ENCODE results near the gene TMEM121B. TPM values are rescaled to one million over a fixed set of nuclear protein-coding genes. Genes with fewer than 3 reads are reported as not detected.

TMEM121B gene
- under 0.01 TPM in 1 of 2 replicates, not detected in the other for total RNA-seq

DNA sequence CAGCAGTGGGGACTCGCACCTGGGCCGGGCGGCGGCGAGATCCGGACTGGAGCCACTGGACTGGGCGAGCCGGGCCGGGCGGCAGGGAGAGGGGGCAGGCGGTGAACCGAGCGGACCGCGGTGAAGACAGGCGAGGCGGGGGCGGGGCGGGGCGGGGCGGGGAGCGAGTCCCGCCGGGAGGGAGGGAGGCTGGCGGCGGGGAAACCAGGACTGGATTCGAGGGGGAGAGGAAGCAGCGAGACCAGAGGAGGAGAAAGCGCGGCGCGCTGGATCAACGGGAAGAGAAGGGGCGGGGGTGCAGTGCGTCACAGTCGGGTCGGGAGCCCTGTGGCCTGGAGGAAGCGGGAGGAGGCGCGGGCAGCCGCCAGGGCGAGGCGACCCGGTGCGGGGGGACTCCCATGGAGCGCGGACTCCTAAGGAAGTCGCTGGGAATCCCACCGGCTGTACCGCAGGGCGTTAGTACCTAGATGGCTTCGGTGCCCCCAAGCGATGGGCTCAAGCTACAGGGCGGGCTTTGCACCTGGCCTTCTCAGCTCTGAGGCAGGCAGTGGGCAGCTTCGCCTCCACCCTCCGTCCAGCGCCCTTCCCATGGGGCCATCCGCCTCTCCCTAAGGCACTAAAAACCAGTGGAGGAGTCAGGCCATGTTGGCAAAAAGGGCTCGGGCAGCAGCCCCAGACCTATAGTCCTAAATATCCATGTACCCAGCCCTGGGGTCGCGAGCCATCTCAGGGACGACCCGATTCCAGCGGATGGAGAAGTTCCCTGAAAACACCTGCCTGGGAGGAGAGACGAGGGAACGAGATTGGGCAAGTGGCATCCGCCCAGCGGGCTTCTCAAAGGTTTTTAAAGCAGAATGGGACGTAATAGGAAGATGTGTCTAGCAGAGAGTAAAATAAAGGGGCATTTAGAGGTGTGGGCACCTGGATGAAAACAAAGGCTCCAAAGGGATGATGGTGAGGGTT, at the start of gene TMEM121B:
TSS of gene TMEM121B (minus strand) at position 128 of the 963 bp plus-strand sequence. CDS start 233 bp downstream, outside the sequence.
- no peaks in the 10 kb centered on the region for H3K79me2 ChIP-seq (ENCODE audit: insufficient read depth, low read length)
- no peak within 1 kb of the TSS for H3K4me2 ChIP-seq (ENCODE audit: insufficient read depth, low read length)
- no peaks in the 10 kb centered on the region for H3K9me3 ChIP-seq (ENCODE audit: low read depth, low read length)
- H3K27ac ChIP-seq (ENCODE audit: low read depth, low read length), result no peak within 1 kb of the TSS
- peak; percentile 79 for DNase-seq (ENCODE audit: insufficient read length, low spot score, missing footprints)
- no peaks in the 10 kb centered on the region for H3K36me3 ChIP-seq (ENCODE audit: insufficient read depth, low read length)
- no peaks in the 10 kb centered on the region for H4K20me1 ChIP-seq (ENCODE audit: insufficient read depth, low read length)
- TF ChIP-seq, protein P1, sequence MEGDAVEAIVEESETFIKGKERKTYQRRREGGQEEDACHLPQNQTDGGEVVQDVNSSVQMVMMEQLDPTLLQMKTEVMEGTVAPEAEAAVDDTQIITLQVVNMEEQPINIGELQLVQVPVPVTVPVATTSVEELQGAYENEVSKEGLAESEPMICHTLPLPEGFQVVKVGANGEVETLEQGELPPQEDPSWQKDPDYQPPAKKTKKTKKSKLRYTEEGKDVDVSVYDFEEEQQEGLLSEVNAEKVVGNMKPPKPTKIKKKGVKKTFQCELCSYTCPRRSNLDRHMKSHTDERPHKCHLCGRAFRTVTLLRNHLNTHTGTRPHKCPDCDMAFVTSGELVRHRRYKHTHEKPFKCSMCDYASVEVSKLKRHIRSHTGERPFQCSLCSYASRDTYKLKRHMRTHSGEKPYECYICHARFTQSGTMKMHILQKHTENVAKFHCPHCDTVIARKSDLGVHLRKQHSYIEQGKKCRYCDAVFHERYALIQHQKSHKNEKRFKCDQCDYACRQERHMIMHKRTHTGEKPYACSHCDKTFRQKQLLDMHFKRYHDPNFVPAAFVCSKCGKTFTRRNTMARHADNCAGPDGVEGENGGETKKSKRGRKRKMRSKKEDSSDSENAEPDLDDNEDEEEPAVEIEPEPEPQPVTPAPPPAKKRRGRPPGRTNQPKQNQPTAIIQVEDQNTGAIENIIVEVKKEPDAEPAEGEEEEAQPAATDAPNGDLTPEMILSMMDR (IDR thresholded peaks at IDR 0.05; ENCODE audit: extremely low read depth, low read depth, low read length), result no peak
- H3K27me3 ChIP-seq (ENCODE audit: insufficient read depth, low read length), result peaks cover 35% of the 10 kb centered on the region
- no peak within 1 kb of the TSS for H2AFZ ChIP-seq (ENCODE audit: low read length)
- peak within 1 kb of the TSS; percentile 28 for H3K4me3 ChIP-seq (ENCODE audit: insufficient read depth, low read length)
- no peaks in the 10 kb centered on the region for H3K4me1 ChIP-seq (ENCODE audit: insufficient read depth, low read length)

DNA sequence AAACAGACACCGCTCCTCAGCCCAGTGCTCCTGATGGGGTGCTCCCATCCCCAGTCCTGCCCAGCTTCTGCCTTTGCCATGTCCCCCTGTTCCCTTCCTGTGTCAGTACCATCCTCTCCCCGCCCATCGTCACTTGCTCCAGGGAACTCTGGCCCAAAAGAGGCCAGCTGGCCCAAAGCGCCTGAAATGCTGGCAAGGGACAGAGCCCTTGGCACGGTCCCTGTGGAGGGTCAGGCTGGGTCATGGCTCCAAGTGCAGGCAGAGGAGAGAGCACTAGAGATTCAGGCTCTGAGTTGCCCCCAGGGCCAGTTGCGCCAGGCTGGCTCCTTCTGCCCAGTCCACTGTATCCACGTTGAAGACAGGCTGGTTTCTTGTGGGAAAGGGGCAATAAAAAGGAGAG, 46.3 kb upstream of the TMEM121B start:
- peaks cover 2% of the 10 kb centered on the region for H3K4me1 ChIP-seq (ENCODE audit: insufficient read depth, low read length)
- H4K20me1 ChIP-seq (ENCODE audit: insufficient read depth, low read length), result no peaks in the 10 kb centered on the region
- no peaks in the 10 kb centered on the region for H3K9me3 ChIP-seq (ENCODE audit: low read depth, low read length)
- H3K4me3 ChIP-seq (ENCODE audit: insufficient read depth, low read length), result no peak overlapping the region
- H3K27me3 ChIP-seq (ENCODE audit: insufficient read depth, low read length), result no peaks in the 10 kb centered on the region
- DNase-seq (ENCODE audit: insufficient read length, low spot score, missing footprints), result peak; percentile 17
- H3K79me2 ChIP-seq (ENCODE audit: insufficient read depth, low read length), result no peaks in the 10 kb centered on the region
- no peaks in the 10 kb centered on the region for H3K36me3 ChIP-seq (ENCODE audit: insufficient read depth, low read length)
- TF ChIP-seq, protein P1 (IDR thresholded peaks at IDR 0.05; ENCODE audit: extremely low read depth, low read depth, low read length), result no peak
- H2AFZ ChIP-seq (ENCODE audit: low read length), result no peak overlapping the region
- H3K27ac ChIP-seq (ENCODE audit: low read depth, low read length), result no peak overlapping the region
- no peak overlapping the region for H3K4me2 ChIP-seq (ENCODE audit: insufficient read depth, low read length)

DNA sequence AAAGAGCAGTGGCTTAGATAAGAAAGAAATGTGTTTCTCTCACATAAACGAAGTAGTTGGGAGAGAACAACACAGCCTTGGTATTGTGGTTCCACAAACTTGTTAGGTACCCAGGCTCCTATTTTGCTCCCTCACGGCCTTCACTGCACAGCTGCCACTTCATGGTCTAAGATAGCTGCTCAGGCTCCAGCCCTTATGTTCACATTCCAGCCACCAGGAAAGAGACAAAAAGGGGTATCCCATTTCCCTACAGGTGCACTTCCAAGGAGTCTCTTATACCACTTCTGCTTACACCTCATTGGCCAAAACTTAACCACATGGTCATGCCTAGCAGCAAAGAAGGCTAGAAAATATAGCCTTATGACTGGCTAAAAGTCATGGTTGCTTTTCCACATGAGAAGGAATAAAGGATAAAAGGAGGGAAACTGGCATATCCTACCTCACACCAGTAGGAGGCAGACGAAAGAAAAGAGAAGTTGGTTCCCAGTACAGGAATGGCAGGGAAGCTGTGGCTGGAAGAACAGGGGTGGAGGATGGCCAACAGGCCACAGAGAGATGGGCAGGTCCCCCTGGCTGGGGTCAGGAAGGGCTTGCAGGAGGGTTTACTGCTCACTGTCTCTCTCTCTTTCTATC, 43.3 kb upstream of the TMEM121B start:
- Histone ChIP-seq H3K79me2 (ENCODE audit: insufficient read depth, low read length) (no peaks in the 10 kb centered on the region), H3K27ac (ENCODE audit: low read depth, low read length) (no peak overlapping the region), H2AFZ (ENCODE audit: low read length) (no peak overlapping the region), H3K4me3 (ENCODE audit: insufficient read depth, low read length) (no peak overlapping the region), H3K4me2 (ENCODE audit: insufficient read depth, low read length) (no peak overlapping the region), H4K20me1 (ENCODE audit: insufficient read depth, low read length) (no peaks in the 10 kb centered on the region), H3K9me3 (ENCODE audit: low read depth, low read length) (no peaks in the 10 kb centered on the region), H3K27me3 (ENCODE audit: insufficient read depth, low read length) (no peaks in the 10 kb centered on the region), H3K36me3 (ENCODE audit: insufficient read depth, low read length) (no peaks in the 10 kb centered on the region), H3K4me1 (ENCODE audit: insufficient read depth, low read length) (no peaks in the 10 kb centered on the region)
- peak; percentile 80 for DNase-seq (ENCODE audit: insufficient read length, low spot score, missing footprints)
- TF ChIP-seq, protein P1 (IDR thresholded peaks at IDR 0.05; ENCODE audit: extremely low read depth, low read depth, low read length), result peak; percentile 43

DNA sequence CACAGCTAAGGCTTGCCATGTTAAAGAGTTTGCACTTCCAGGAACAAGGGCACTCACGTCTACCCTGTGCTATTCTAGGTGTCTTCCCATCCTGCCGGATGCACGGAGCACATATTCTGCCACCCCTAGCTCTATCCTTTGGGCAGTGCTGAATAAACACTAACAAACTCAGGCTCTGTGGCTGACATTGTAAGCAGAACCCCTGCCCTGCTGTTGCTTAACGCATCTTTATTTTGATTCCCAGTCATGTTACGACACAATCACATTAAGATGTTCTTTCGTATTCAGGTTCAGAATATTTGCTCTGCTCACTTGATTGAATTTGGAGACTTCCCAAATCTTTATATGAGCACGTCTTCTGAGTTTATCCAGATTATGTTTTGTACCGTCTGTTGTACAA, 41.6 kb upstream of the TMEM121B start:
- TF ChIP-seq, protein P1 (IDR thresholded peaks at IDR 0.05; ENCODE audit: extremely low read depth, low read depth, low read length), result no peak
- no peak overlapping the region for H2AFZ ChIP-seq (ENCODE audit: low read length)
- no peaks in the 10 kb centered on the region for H3K4me1 ChIP-seq (ENCODE audit: insufficient read depth, low read length)
- peak; percentile 59 for DNase-seq (ENCODE audit: insufficient read length, low spot score, missing footprints)
- H4K20me1 ChIP-seq (ENCODE audit: insufficient read depth, low read length), result no peaks in the 10 kb centered on the region
- H3K79me2 ChIP-seq (ENCODE audit: insufficient read depth, low read length), result peaks cover 3% of the 10 kb centered on the region
- H3K4me2 ChIP-seq (ENCODE audit: insufficient read depth, low read length), result no peak overlapping the region
- H3K27ac ChIP-seq (ENCODE audit: low read depth, low read length), result no peak overlapping the region
- H3K27me3 ChIP-seq (ENCODE audit: insufficient read depth, low read length), result no peaks in the 10 kb centered on the region
- no peaks in the 10 kb centered on the region for H3K9me3 ChIP-seq (ENCODE audit: low read depth, low read length)
- no peak overlapping the region for H3K4me3 ChIP-seq (ENCODE audit: insufficient read depth, low read length)
- no peaks in the 10 kb centered on the region for H3K36me3 ChIP-seq (ENCODE audit: insufficient read depth, low read length)

Measured in osteoblast (primary cell).